SK-N-MC (cell line): ENCODE data around the gene ALKBH6.

Experiments used
- DNase-seq: peaks from one replicate; pipeline ENCODE4 v3.0.0-alpha.2; 2011; ENCODE audit warnings: low read depth, low spot score
- H3K27ac ChIP-seq: fragments of 200-600 bp; sonication (generic); 2 replicates; pipeline ENCODE4 v1.5.1; 2016; ENCODE audit warnings: mixed run types
- H3K36me3 ChIP-seq: fragments of 200-600 bp; sonication (generic); 2 replicates; pipeline ENCODE4 v1.6.1; 2017; ENCODE audit warnings: antibody characterized with exemption, low read length, mixed read lengths; ENCODE audit not compliant: insufficient read depth
- H3K4me3 ChIP-seq: fragments of 200-600 bp; sonication (generic); 2 replicates; pipeline ENCODE4 v1.5.1; 2016
- H3K9ac ChIP-seq: fragments of 200-600 bp; sonication (generic); 2 replicates; pipeline ENCODE4 v1.8.0; 2017; ENCODE audit warnings: mixed run types, mixed read lengths; ENCODE audit not compliant: insufficient read length
- H3K9me3 ChIP-seq: fragments of 200-600 bp; sonication (generic); 2 replicates; pipeline ENCODE4 v1.6.1; 2017; ENCODE audit warnings: low read depth, mild to moderate bottlenecking, antibody characterized with exemption, low read length, moderate library complexity, mixed read lengths
- EZH2 ChIP-seq: fragments of 200-600 bp; sonication (generic); IDR thresholded peaks from one replicate; pipeline ENCODE4 v1.6.1; 2017; ENCODE audit warnings: antibody characterized with exemption
- FOXP2 ChIP-seq: optimal IDR thresholded peaks from 2 replicates; pipeline ENCODE3; 2011; ENCODE audit warnings: mild to moderate bottlenecking, moderate library complexity; ENCODE audit not compliant: insufficient read depth; ENCODE audit errors: extremely low read length, control extremely low read depth
- POLR2AphosphoS5 ChIP-seq: IDR thresholded peaks from 2 replicates; pipeline ENCODE4 v1.6.1; 2012; ENCODE audit warnings: mild to moderate bottlenecking, low read depth, low read length, borderline replicate concordance

ALKBH6 gene

DNA sequence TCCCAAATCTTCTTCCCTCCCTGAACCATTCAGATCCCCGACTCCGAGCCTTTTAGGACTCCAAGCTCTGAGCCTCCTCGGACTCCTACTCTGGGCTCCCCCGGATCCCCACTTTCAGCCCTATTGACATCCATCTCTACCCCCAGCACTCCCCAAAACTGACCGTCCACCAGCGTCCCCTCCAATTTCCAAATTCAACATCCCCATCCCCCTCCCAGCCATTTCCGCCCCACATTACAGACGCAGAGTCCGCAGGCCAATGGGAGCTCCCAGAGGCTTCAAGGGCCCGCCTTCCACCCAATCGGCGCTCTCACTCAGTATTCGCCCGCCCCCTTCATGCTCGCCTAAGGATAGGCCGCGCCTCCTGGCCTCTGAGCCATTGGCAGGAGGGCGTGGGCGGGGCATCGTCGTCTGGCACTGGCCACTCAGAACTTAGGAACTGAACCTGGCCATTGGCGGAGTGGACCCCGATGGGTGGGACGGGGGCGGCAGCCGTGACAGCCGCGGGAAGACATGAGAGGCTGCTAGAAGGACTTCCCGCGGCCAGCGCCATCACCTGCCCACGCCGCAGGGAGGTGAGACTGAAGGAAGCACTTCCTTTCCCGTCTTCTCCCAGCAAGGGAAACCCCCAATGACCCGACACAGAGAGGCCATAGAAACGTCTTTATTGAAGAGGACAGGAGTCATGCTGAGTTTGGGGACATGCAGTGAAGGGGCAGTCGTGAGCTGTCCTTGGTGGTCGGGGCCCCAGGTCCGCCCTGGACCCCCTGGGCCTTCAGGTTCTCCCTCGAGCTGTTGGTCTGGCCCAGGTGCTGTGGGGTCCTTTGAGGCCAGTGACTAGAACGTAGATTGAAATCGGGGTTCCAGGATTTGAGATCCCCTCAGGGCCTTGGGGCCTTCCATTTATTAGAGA is at the start of gene ALKBH6:
Gene ALKBH6, minus strand, starts transcription at position 202 of the 913 bp plus-strand sequence. CDS start 816 bp downstream, outside the sequence.
- H3K4me3 ChIP-seq = peak within 1 kb of the TSS; percentile 92
- H3K27ac ChIP-seq = no peak within 1 kb of the TSS
- H3K9ac ChIP-seq = peak within 1 kb of the TSS; percentile 86
- H3K9me3 ChIP-seq = no peaks in the 10 kb centered on the region
- no peaks in the 10 kb centered on the region for H3K36me3 ChIP-seq
- DNase-seq = peak; percentile 84
- TF ChIP-seq POLR2AphosphoS5 = peak; percentile 53; the same call in 1 of the 2 replicates
- no peak for TF ChIP-seq EZH2
- no peak for TF ChIP-seq FOXP2

DNA sequence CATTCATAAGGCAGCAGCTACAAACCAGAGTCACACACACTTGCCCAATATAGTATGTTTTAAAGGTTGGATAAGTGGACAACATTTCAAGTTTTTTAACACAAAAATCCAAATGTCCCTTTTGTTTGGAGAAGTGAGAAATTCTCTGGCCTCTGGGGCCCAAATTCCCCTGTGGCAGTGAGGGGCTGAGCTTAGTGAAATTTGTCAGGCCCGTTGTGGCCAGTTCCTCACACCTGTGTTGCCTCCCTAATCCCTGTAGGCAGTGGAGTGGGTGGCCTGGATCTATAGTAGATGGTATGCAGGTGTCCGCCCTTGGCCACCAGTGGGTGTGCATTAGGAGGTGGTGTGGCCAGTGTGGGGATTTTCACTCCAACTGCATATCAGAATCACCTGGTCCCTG is 47.4 kb upstream of the ALKBH6 start:
- peaks cover 35% of the 10 kb centered on the region; the same call in 1 of the 2 replicates for H3K36me3 ChIP-seq
- DNase-seq = no peak
- H3K9ac ChIP-seq = no peak overlapping the region
- no peak overlapping the region for H3K4me3 ChIP-seq
- H3K27ac ChIP-seq = no peak overlapping the region
- no peaks in the 10 kb centered on the region for H3K9me3 ChIP-seq
- no peak for TF ChIP-seq FOXP2
- TF ChIP-seq POLR2AphosphoS5 = no peak
- TF ChIP-seq EZH2 = no peak

DNA sequence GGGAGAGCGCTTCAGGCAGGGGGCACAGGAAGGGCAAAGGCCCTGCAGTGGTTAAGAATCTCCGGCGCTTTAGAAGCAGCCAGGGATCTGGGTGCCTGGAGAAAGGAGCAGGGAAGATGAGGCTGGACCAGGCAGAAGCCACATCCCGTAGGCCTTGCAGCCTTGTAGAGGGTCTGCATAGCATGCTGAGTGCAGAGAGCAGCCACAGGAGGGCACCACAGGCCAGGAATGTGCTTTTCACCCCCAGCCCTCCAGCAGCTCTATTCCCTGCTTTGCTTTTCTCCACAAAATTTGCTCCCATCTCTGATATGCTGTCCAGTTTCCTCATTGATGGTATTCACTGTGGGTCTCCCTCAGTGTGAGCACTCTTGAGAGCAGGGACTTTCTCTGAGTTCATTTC is 46.4 kb upstream of the ALKBH6 start:
- no peak overlapping the region for H3K9ac ChIP-seq
- no peaks in the 10 kb centered on the region for H3K9me3 ChIP-seq
- no peak for DNase-seq
- no peak overlapping the region for H3K4me3 ChIP-seq
- H3K27ac ChIP-seq = no peak overlapping the region
- H3K36me3 ChIP-seq = peaks cover 35% of the 10 kb centered on the region; the same call in 1 of the 2 replicates
- TF ChIP-seq FOXP2 (peak; percentile 24), POLR2AphosphoS5 (no peak)

DNA sequence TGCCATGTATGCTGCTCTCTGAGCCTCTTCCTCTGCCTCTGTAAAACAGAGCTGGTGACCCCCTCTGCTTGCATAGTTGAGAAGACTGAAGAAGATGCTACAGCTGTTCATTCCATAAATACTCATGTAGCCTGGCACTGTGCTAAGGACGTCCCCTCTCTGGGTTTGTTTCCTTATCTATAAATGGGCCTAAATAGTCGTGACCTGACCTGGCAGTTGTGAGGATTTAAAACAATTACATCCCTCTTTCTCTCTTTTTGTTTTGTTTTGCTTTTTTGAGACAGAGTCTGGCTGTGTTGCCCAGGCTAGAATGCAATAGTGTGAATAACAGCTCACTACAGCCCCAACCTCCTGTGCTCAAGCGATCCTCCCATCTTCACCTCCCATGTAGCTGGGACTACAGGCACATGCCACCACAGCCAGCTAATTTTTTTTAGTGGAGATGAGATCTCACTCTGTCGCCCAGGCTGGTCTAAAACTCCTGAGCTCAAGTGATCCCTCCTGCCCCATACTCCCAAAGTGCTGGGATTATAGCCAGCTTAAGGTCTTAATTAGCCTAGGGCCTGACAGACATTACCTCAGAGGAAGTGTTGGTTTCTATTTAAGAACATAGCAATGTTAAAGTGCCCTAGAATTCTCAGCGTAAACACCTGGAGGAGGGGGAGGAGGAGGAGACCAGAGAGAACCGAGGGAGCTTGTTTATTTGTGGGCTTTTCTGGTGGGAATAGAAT is 45.3 kb upstream of the ALKBH6 start:
- H3K36me3 ChIP-seq = peaks cover 33% of the 10 kb centered on the region; the same call in 1 of the 2 replicates
- H3K9ac ChIP-seq = no peak overlapping the region
- no peak overlapping the region for H3K27ac ChIP-seq
- TF ChIP-seq EZH2 (no peak), FOXP2 (no peak)
- H3K9me3 ChIP-seq = no peaks in the 10 kb centered on the region
- no peak for DNase-seq
- no peak overlapping the region for H3K4me3 ChIP-seq

DNA sequence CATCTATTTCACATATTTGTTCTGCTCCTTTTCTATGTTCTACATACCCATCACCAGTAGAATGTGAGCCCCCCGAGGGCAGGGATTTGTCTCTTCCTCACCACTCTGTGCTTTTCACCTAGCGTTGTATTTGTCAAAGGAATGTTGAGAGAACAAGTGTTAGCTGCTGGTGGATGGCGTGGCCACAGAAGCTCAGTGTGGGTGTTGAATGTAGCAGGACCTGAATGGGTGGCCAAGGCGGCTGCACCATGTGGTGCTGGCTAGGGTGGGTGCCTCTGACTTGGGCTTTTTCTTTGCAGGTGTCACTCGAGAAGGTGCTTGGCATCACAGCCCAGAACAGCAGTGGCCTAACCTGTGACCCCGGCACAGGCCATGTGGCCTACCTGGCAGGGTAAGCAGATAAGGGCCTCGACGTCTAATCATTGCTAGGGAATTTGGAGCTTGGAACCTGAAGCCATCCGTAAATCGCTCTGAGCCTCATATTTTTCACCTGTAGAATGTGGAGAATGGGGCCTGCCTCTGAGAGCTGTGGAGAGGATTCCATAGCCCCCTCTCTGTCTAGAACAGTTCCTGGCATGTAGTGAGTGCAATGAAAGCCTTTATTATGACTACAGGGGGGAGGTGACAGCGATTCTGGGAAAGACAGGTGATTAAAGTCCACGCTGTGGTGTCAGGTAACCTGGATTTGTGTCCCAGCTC is 44.6 kb upstream of the ALKBH6 start:
- no peak overlapping the region for H3K9ac ChIP-seq
- H3K36me3 ChIP-seq = peaks cover 33% of the 10 kb centered on the region; the same call in 1 of the 2 replicates
- H3K4me3 ChIP-seq = no peak overlapping the region
- TF ChIP-seq FOXP2 = no peak
- TF ChIP-seq EZH2 = no peak
- no peak for TF ChIP-seq POLR2AphosphoS5
- no peak for DNase-seq
- H3K27ac ChIP-seq = no peak overlapping the region
- H3K9me3 ChIP-seq = no peaks in the 10 kb centered on the region

DNA sequence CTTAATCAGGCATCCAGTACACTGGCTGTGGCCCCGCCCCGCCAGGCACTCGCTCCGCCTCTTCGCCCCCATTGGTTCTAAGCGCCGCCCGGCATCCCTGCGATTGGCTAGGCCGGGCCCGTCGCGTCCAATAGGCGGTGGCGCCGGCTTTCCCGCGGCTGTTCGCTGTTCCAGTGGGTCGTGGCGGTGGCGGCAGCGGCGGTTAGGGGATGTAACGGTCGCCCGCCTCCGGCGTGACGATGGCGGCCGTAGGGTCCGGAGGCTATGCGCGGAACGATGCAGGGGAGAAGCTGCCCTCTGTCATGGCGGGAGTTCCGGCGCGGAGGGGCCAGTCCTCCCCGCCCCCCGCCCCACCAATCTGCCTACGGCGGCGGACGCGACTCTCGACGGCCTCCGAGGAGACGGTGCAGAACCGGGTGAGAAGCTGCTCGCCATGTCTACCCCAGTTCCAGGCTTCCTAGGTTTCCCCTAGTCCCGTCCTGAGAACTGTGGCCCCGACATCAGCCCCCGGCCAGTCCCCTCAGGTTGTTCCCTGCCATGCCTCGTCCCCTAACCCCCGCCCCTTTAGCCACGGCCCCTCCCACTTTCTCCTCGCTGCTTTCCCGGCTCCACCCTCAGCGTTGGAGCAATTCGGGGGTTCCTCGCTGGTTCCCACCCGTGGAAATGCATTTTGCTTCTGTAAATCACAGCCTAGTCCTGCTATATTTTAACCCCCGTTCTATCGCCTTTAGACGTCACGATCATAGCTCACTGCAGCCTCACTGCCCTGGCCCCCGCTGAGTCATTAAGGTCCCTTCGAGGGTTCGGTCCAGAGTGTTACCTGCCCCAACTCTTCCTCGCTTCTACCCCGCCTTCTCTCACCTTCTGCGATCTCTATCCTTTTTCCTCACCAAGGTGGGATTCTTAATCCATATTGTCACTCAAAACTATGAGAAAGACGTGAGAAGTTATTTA is 41.0 kb upstream of the ALKBH6 start, which contains the start of gene WDR62:
Gene WDR62, plus strand, starts transcription at position 165 of the 954 bp plus-strand sequence. Its CDS starts 75 bp downstream, at position 240.
- H3K36me3 ChIP-seq = peaks cover 19% of the 10 kb centered on the region; the same call in 1 of the 2 replicates
- peak within 1 kb of the TSS; percentile 89 for H3K9ac ChIP-seq
- DNase-seq = no peak
- H3K27ac ChIP-seq = peak within 1 kb of the TSS; percentile 95
- TF ChIP-seq POLR2AphosphoS5 (peak; percentile 66; the same call in 1 of the 2 replicates), FOXP2 (no peak)
- no peaks in the 10 kb centered on the region for H3K9me3 ChIP-seq
- peak within 1 kb of the TSS; percentile 86 for H3K4me3 ChIP-seq

DNA sequence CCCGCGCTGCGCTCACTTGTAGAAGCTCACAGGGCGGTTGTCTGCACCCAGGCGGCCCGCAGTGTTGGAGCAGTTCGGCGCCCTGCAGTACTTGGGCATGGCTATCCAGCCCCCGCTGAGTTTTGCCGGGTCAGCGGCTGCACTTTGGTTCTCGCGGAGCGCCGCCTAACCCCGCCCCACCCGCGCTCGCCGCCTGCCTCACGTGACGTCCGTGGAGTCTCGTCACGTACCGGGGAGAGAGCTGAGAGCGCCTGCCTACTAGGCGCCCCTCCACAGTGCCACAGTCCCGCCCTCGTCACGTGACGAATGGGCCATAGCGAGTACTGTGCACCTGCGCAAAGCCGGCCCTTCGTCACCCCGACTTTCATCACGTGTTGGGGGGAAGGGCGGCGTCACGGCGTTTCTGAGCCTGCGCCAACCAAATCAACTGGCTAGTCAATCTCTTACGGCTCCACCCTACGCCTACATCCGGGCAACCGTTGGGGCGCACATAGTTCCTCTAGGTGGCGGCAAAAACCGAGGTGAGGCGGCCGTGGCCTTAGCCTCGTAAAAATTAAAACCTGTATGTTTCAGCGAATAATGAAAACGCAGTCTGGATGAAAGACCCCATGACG is 40.2 kb upstream of the ALKBH6 start, which contains the start of gene THAP8:
Gene THAP8, minus strand, starts transcription at position 167 of the 614 bp plus-strand sequence. Its CDS starts 68 bp downstream, at position 99.
- Histone ChIP-seq H3K9ac (peak within 1 kb of the TSS; percentile 89), H3K9me3 (no peaks in the 10 kb centered on the region), H3K4me3 (peak within 1 kb of the TSS; percentile 86), H3K27ac (peak within 1 kb of the TSS; percentile 95), H3K36me3 (peaks cover 11% of the 10 kb centered on the region; the same call in 1 of the 2 replicates)
- peak; percentile 93 for DNase-seq
- TF ChIP-seq POLR2AphosphoS5 = peak; percentile 88
- TF ChIP-seq EZH2 = no peak
- TF ChIP-seq FOXP2 = peak; percentile 83
